ENCODE data around the gene PRR33.

The PRR33 gene

DNA sequence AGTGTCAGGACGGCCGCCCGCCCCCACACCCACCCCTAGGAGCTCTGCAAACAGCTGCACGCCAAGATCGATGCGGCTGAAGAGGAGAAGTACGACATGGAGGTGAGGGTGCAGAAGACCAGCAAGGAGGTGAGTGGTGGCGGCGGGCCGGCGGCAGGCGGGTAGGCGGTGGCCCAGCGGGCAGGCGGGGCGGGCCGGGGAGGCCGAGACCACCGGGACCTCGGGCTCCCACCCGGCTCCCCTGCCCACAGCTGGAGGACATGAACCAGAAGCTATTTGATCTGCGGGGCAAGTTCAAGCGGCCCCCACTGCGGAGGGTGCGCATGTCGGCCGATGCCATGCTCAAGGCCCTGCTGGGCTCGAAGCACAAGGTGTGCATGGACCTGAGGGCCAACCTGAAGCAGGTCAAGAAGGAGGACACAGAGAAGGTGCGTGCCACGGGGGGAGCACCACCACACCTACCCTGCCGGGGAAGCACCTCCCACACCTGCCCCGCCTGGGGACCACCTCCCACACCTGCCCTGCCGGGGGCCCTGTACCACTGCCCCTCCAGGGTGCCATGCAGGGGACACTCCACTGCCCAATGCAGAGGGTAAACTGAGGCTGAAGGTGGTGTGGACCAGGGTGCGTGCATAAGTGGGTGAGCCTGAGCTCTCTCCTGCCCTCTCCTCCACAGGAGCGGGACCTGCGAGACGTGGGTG is 50.8 kb downstream of the PRR33 start:
- Histone ChIP-seq H3K27ac (no peak overlapping the region), H3K4me3 (ENCODE audit: low read depth, low read length) (no peak overlapping the region), H3K9me3 (ENCODE audit: severe bottlenecking) (no peaks in the 10 kb centered on the region), H3K27me3 (ENCODE audit: insufficient read depth, low read depth, severe bottlenecking) (peaks cover 94% of the 10 kb centered on the region), H3K36me3 (no peaks in the 10 kb centered on the region)
- DNase-seq: no peak
- TF ChIP-seq, protein P1, sequence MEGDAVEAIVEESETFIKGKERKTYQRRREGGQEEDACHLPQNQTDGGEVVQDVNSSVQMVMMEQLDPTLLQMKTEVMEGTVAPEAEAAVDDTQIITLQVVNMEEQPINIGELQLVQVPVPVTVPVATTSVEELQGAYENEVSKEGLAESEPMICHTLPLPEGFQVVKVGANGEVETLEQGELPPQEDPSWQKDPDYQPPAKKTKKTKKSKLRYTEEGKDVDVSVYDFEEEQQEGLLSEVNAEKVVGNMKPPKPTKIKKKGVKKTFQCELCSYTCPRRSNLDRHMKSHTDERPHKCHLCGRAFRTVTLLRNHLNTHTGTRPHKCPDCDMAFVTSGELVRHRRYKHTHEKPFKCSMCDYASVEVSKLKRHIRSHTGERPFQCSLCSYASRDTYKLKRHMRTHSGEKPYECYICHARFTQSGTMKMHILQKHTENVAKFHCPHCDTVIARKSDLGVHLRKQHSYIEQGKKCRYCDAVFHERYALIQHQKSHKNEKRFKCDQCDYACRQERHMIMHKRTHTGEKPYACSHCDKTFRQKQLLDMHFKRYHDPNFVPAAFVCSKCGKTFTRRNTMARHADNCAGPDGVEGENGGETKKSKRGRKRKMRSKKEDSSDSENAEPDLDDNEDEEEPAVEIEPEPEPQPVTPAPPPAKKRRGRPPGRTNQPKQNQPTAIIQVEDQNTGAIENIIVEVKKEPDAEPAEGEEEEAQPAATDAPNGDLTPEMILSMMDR (IDR thresholded peaks at IDR 0.05; ENCODE audit: low read depth, low read length): no peak

DNA sequence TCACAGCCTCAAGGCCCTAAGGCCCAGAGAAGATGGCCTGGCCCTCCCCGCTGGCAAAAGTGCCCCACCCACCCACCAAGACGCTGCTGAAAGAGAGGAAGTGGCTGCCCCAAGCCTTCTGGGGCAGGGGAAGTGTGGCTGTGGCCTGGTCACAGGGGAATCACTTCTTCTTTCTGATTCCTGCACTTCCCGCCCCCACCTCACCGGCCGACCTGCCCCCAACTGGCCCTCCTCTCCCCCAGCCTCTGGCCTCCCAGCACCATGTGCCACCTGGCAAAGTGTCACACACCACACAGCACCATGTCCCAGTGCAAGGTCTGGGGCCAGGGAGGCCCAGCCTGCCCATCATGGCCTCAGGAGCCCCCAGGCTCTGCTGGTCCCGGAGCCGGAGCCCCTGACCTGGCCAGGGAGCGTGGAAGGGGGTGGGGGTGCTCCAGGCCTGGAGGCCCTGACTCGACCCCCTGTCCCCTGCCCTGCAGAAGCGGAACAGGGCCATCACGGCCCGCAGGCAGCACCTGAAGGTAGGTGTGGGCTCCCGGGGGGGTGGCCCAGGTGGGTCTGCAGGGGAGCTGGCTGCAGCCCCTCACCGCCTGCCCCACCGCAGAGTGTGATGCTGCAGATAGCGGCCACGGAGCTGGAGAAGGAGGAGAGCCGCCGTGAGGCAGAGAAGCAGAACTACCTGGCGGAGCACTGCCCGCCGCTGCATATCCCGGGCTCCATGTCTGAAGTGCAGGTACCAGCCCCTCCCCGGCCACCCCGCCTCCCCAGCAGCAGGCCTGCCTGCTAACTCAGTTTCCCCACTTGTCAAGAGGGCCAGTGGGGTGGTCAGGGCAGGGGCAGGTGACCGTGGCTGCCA is 51.5 kb downstream of the PRR33 start:
- DNase-seq: no peak
- Histone ChIP-seq H3K9me3 (ENCODE audit: severe bottlenecking) (no peaks in the 10 kb centered on the region), H3K27me3 (ENCODE audit: insufficient read depth, low read depth, severe bottlenecking) (peaks cover 94% of the 10 kb centered on the region), H3K4me3 (ENCODE audit: low read depth, low read length) (no peak overlapping the region), H3K36me3 (no peaks in the 10 kb centered on the region), H3K27ac (no peak overlapping the region)
- TF ChIP-seq, protein P1 (IDR thresholded peaks at IDR 0.05; ENCODE audit: low read depth, low read length): no peak

DNA sequence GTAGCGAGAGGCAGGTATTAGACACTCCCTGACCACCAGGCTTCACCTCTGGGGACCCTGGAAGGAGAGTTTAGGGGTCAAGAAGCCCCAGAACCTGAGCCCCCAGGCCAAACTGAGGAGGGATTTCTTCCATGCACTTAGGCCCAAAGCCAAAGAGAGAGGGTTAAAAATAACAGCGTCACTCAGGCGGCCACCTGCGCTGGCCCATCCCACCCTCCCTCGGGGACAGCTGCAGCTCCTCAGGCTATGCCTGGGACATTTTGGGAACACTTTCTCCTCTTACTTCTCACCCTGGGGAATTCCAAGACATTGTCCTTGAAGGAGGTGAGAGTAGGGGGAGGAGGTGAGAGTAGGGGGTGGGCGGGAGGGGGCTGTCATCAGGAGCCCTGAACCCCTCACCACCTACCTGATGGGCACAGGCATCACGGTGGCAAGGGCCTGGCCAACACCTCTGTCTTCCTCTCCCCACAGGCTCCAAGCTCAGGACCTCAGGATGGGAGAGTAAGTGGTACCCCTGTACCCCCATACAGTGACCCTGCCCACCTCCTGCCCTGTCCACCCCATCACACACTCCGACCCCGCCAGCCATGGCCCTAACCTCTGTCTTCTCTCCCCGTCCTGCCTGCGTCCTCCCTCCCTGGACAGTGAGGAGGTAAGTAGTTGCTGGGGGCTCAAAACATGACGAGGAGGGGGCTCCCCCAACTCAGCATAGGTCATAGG is 52.3 kb downstream of the PRR33 start:
- no peak overlapping the region for H3K4me3 ChIP-seq (ENCODE audit: low read depth, low read length)
- DNase-seq: no peak
- peaks cover 94% of the 10 kb centered on the region for H3K27me3 ChIP-seq (ENCODE audit: insufficient read depth, low read depth, severe bottlenecking)
- no peak overlapping the region for H3K27ac ChIP-seq
- TF ChIP-seq, protein P1 (IDR thresholded peaks at IDR 0.05; ENCODE audit: low read depth, low read length): no peak
- H3K9me3 ChIP-seq (ENCODE audit: severe bottlenecking): no peaks in the 10 kb centered on the region
- no peaks in the 10 kb centered on the region for H3K36me3 ChIP-seq

DNA sequence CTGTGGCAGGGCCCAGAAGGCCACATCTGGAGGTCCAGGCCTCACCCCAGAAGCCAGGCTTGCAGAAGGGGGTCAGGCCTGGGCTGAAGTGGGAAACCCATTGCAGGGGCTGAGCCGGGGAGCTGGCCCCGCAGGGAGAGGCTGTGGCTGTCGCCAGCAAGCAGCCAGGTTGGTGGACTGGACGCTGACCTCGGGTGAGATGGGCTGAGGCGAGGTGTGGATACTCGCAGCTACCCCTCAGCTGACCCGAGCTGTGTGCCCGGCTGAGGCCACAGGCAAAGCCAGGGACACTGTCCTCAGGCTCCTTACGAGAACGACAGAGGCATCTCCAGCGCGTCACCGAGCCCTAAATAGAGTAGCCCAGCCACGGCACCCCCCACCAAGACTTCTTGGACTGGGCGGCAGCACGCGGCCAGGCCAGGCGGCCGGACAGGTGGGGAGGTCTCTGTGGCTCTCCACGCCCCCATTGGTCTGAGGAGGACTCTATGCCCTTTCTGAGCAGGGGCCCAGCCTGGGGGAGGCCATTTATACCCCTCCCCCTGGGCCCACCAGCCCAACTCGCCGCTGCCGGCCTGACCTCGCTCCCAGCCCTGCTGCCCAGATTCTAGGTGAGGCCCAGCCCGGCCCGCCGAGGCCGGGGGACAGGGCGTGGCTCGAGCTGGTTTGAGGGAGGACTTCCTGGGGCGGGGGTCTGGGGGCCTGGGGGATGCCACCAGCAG is 53.1 kb downstream of the PRR33 start, which contains the start of gene TNNI2:
Gene TNNI2 (plus strand): TSS at position 556 of the 719 bp plus-strand sequence. CDS start 716 bp downstream, outside the sequence.
- Histone ChIP-seq H3K27me3 (ENCODE audit: insufficient read depth, low read depth, severe bottlenecking) (peaks cover 94% of the 10 kb centered on the region), H3K36me3 (no peaks in the 10 kb centered on the region), H3K27ac (no peak within 1 kb of the TSS), H3K4me3 (ENCODE audit: low read depth, low read length) (no peak within 1 kb of the TSS), H3K9me3 (ENCODE audit: severe bottlenecking) (no peaks in the 10 kb centered on the region)
- TF ChIP-seq, protein P1 (IDR thresholded peaks at IDR 0.05; ENCODE audit: low read depth, low read length): no peak
- no peak for DNase-seq

Data from WERI-Rb-1 (cell line).